Measurements from ENCODE around the gene AUTS2.

AUTS2 gene

GRCh38 chr7:69746383-69746782 lies 148.1 kb downstream of the AUTS2 start:
- Histone ChIP-seq H3K9me3 (ENCODE audit: insufficient read depth, low read length) (no peaks in the 10 kb centered on the region), H3K27ac (ENCODE audit: low read depth, low read length) (no peak overlapping the region), H4K20me1 (ENCODE audit: low read depth, low read length) (peaks cover 33% of the 10 kb centered on the region; the same call in 1 of the 2 replicates), H3K79me2 (ENCODE audit: insufficient read depth, low read length) (peaks cover 58% of the 10 kb centered on the region), H3K9ac (ENCODE audit: low read length) (no peak overlapping the region), H3K4me2 (ENCODE audit: low read depth, low read length, poor library complexity, severe bottlenecking) (no peak overlapping the region), H3K4me3 (ENCODE audit: insufficient read depth, low read length, poor library complexity, severe bottlenecking) (no peak overlapping the region), H2AFZ (ENCODE audit: low read depth, low read length, severe bottlenecking) (no peak overlapping the region), H3K27me3 (ENCODE audit: low read length) (no peaks in the 10 kb centered on the region), H3K36me3 (ENCODE audit: low read length) (no peaks in the 10 kb centered on the region), H3F3A (ENCODE audit: insufficient read depth) (no peaks in the 10 kb centered on the region), H3K9me2 (replicated peaks; ENCODE audit: insufficient read depth, low read length) (no peaks in the 10 kb centered on the region)
- no peak for TF ChIP-seq EZH2phosphoT487 (conservative IDR thresholded peaks at IDR 0.05; ENCODE audit: low read length)
- TF ChIP-seq CTCF (IDR thresholded peaks at IDR 0.05; ENCODE audit: insufficient read depth, low read length, poor library complexity, severe bottlenecking) = no peak

GRCh38 chr7:69747144-69747543 lies 148.9 kb downstream of the AUTS2 start:
- Histone ChIP-seq H3K27me3 (ENCODE audit: low read length) (no peaks in the 10 kb centered on the region), H3K4me3 (ENCODE audit: insufficient read depth, low read length, poor library complexity, severe bottlenecking) (no peak overlapping the region), H3K4me2 (ENCODE audit: low read depth, low read length, poor library complexity, severe bottlenecking) (no peak overlapping the region), H3K9me2 (replicated peaks; ENCODE audit: insufficient read depth, low read length) (no peaks in the 10 kb centered on the region), H3F3A (ENCODE audit: insufficient read depth) (no peaks in the 10 kb centered on the region), H3K27ac (ENCODE audit: low read depth, low read length) (no peak overlapping the region), H2AFZ (ENCODE audit: low read depth, low read length, severe bottlenecking) (no peak overlapping the region), H3K36me3 (ENCODE audit: low read length) (no peaks in the 10 kb centered on the region), H3K79me2 (ENCODE audit: insufficient read depth, low read length) (peaks cover 65% of the 10 kb centered on the region), H3K9me3 (ENCODE audit: insufficient read depth, low read length) (no peaks in the 10 kb centered on the region), H4K20me1 (ENCODE audit: low read depth, low read length) (peaks cover 31% of the 10 kb centered on the region; the same call in 1 of the 2 replicates), H3K9ac (ENCODE audit: low read length) (no peak overlapping the region)
- no peak for TF ChIP-seq CTCF (IDR thresholded peaks at IDR 0.05; ENCODE audit: insufficient read depth, low read length, poor library complexity, severe bottlenecking)
- TF ChIP-seq EZH2phosphoT487 (conservative IDR thresholded peaks at IDR 0.05; ENCODE audit: low read length) = no peak

GRCh38 chr7:69748530-69748929 lies 150.3 kb downstream of the AUTS2 start:
- no peaks in the 10 kb centered on the region for H3K9me2 ChIP-seq (replicated peaks; ENCODE audit: insufficient read depth, low read length)
- H2AFZ ChIP-seq (ENCODE audit: low read depth, low read length, severe bottlenecking) = no peak overlapping the region
- peaks cover 74% of the 10 kb centered on the region for H3K79me2 ChIP-seq (ENCODE audit: insufficient read depth, low read length)
- peaks cover 25% of the 10 kb centered on the region; the same call in 1 of the 2 replicates for H4K20me1 ChIP-seq (ENCODE audit: low read depth, low read length)
- H3K27me3 ChIP-seq (ENCODE audit: low read length) = no peaks in the 10 kb centered on the region
- H3K9ac ChIP-seq (ENCODE audit: low read length) = no peak overlapping the region
- no peak overlapping the region for H3K4me2 ChIP-seq (ENCODE audit: low read depth, low read length, poor library complexity, severe bottlenecking)
- TF ChIP-seq CTCF (IDR thresholded peaks at IDR 0.05; ENCODE audit: insufficient read depth, low read length, poor library complexity, severe bottlenecking) = no peak
- TF ChIP-seq EZH2phosphoT487 (conservative IDR thresholded peaks at IDR 0.05; ENCODE audit: low read length) = no peak
- H3K9me3 ChIP-seq (ENCODE audit: insufficient read depth, low read length) = no peaks in the 10 kb centered on the region
- no peak overlapping the region for H3K4me3 ChIP-seq (ENCODE audit: insufficient read depth, low read length, poor library complexity, severe bottlenecking)
- H3K27ac ChIP-seq (ENCODE audit: low read depth, low read length) = no peak overlapping the region
- no peaks in the 10 kb centered on the region for H3F3A ChIP-seq (ENCODE audit: insufficient read depth)
- H3K36me3 ChIP-seq (ENCODE audit: low read length) = no peaks in the 10 kb centered on the region

Measured in SU-DHL-6 (cell line).